HepG2 (cell line): ENCODE data around the gene PPDPF. TPM values are rescaled to one million over a fixed set of nuclear protein-coding genes. Genes with fewer than 3 reads are reported as not detected.
A peak's percentile ranks its signal among the peaks of the same experiment; 100 is the strongest.

Source experiments
- ATF6 ChIP-seq: sonication (generic); formaldehyde crosslinking; conservative IDR thresholded peaks from 2 replicates; pipeline ENCODE4 v1.4.0; 2020; ENCODE audit warnings: missing genetic modification reagents
- FUBP1 ChIP-seq: sonication (generic); formaldehyde crosslinking; IDR thresholded peaks from 2 replicates; pipeline ENCODE4 v1.5.1; 2020; ENCODE audit warnings: missing genetic modification reagents, mild to moderate bottlenecking, borderline replicate concordance
- HOMEZ ChIP-seq: IDR thresholded peaks from 2 replicates; pipeline ENCODE4 v1.6.1; 2016; ENCODE audit warnings: low read depth
- JUND ChIP-seq: sonication (generic); formaldehyde crosslinking; IDR thresholded peaks from 2 replicates; pipeline ENCODE4 v1.8.0; 2022; ENCODE audit warnings: mild to moderate bottlenecking, missing genetic modification reagents
- NKX3-1 ChIP-seq: sonication (generic); formaldehyde crosslinking; IDR thresholded peaks from 2 replicates; pipeline ENCODE4 v1.5.0; 2020; ENCODE audit warnings: missing genetic modification reagents
- ZNF703 ChIP-seq: sonication (generic); formaldehyde crosslinking; IDR thresholded peaks from 2 replicates; pipeline ENCODE4 v1.5.1; 2020; ENCODE audit warnings: missing genetic modification reagents, mild to moderate bottlenecking, moderate library complexity, borderline replicate concordance
- ZNF841 ChIP-seq: sonication (generic); formaldehyde crosslinking; IDR thresholded peaks from 2 replicates; pipeline ENCODE4 v1.8.1; 2023; ENCODE audit warnings: missing genetic modification reagents, borderline replicate concordance
- polyA plus RNA-seq, 8 experiments: library from polyadenylated mRNA; depleted of rRNA in 3 of 8; stranded (reverse) in 7 of 8; unstranded in 1 of 8; fragments of >200 nt; fragmentation: Illumina TruSeq in 4 of 8; extraction: Trizol in 4 of 8; gene quantifications; 2 replicates each; pipeline versions ENCODE4 v1.2.1 to v1.2.3, GENCODE V29; 2011 to 2016; ENCODE audit warnings: low read depth in 4 of 8, missing spikeins in 1 of 8, mixed read lengths in 1 of 8; ENCODE audit not compliant: insufficient read depth in 1 of 8
- total RNA-seq, 5 experiments: library from RNA; depleted of rRNA; stranded (reverse); fragments of >200 nt; fragmentation: Illumina TruSeq; extraction: Trizol; gene quantifications; 2 replicates each; pipeline ENCODE4 v1.2.3, GENCODE V29; 2016; ENCODE audit warnings: low read depth in 1 of 5
- TF ChIP-seq, protein P1 (sequence below): sonication (generic); formaldehyde crosslinking; IDR thresholded peaks from 2 replicates; pipeline ENCODE4 v1.4.0; 2020; ENCODE audit warnings: mild to moderate bottlenecking, low read depth, missing genetic modification reagents
- TF ChIP-seq, protein P2 (sequence below), 2 experiments: IDR thresholded peaks; 2 replicates each; pipeline ENCODE4 v1.6.1; 2011 to 2012; ENCODE audit warnings: low read length in 2 of 2, borderline replicate concordance in 1 of 2, low read depth in 1 of 2, mild to moderate bottlenecking in 1 of 2, moderate library complexity in 1 of 2

Gene PPDPF
- total and polyA plus RNA-seq, 2 of the 13 experiments (the other 11 are each of a cell fraction or from before 2014, with no cell fraction given): 1.8 to 7.0 TPM

DNA sequence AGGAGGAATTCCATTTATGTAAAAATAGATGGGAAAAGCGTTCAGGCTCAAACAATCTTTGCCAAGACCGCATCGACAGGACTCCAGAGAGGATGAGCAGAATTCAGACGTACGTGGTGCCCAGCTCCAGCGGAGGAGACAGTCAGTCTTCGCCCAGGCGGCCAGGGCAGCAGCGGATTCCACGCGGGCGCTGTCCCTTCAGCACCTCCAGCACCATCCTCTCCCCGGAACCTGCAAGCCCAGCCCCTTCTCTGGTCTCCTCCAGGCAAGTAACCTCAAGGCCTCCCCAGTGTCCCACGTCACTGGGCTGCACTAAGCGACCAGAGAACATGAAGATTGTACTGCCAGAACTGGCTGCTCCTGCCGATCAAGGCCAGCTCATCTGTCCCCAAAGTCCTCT is 45.4 kb upstream of the PPDPF start (continued):
- TF ChIP-seq FUBP1 (CRISPR knock-in tag) (no peak), ZNF841 (no peak), NKX3-1 (CRISPR knock-in tag) (no peak), ATF6 (no peak), HOMEZ (CRISPR knock-in tag) (no peak), ZNF703 (no peak), JUND (CRISPR knock-in tag) (no peak)
- TF ChIP-seq, protein P1, sequence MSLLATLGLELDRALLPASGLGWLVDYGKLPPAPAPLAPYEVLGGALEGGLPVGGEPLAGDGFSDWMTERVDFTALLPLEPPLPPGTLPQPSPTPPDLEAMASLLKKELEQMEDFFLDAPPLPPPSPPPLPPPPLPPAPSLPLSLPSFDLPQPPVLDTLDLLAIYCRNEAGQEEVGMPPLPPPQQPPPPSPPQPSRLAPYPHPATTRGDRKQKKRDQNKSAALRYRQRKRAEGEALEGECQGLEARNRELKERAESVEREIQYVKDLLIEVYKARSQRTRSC (CRISPR knock-in tag): no peak
- TF ChIP-seq, protein P2, sequence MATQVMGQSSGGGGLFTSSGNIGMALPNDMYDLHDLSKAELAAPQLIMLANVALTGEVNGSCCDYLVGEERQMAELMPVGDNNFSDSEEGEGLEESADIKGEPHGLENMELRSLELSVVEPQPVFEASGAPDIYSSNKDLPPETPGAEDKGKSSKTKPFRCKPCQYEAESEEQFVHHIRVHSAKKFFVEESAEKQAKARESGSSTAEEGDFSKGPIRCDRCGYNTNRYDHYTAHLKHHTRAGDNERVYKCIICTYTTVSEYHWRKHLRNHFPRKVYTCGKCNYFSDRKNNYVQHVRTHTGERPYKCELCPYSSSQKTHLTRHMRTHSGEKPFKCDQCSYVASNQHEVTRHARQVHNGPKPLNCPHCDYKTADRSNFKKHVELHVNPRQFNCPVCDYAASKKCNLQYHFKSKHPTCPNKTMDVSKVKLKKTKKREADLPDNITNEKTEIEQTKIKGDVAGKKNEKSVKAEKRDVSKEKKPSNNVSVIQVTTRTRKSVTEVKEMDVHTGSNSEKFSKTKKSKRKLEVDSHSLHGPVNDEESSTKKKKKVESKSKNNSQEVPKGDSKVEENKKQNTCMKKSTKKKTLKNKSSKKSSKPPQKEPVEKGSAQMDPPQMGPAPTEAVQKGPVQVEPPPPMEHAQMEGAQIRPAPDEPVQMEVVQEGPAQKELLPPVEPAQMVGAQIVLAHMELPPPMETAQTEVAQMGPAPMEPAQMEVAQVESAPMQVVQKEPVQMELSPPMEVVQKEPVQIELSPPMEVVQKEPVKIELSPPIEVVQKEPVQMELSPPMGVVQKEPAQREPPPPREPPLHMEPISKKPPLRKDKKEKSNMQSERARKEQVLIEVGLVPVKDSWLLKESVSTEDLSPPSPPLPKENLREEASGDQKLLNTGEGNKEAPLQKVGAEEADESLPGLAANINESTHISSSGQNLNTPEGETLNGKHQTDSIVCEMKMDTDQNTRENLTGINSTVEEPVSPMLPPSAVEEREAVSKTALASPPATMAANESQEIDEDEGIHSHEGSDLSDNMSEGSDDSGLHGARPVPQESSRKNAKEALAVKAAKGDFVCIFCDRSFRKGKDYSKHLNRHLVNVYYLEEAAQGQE (IDR thresholded peaks at IDR 0.05; ENCODE audit: borderline replicate concordance in 1 of 2, low read depth in 1 of 2, low read length in 2 of 2): peak; percentile 86 to 93
